Tibial nerve (tissue), 4 donors: ENCODE data around the gene CTNND2. TPM values are rescaled to one million over a fixed set of nuclear protein-coding genes. Genes with fewer than 3 reads are reported as not detected.

Experiments used
- DNase-seq, 2 donors: peaks; one replicate each; pipeline ENCODE4 v3.0.0-alpha.2; 2019; ENCODE audit warnings: low spot score in 2 of 2
- H3K27ac ChIP-seq, 4 donors: fragments of 200-600 bp; sonication (generic) in 3 of 4; one replicate each; pipeline ENCODE4 v1.5.1; 2017 to 2019; ENCODE audit warnings: mild to moderate bottlenecking in 1 of 4
- H3K27me3 ChIP-seq, 2 donors: fragments of 200-600 bp; sonication (generic) in 1 of 2; one replicate each; pipeline versions ENCODE4 v1.5.1 to v1.6.0; 2017 to 2019
- H3K36me3 ChIP-seq, 3 donors: fragments of 200-600 bp; sonication (generic); one replicate each; pipeline ENCODE4 v1.5.1; 2018 to 2019
- H3K4me1 ChIP-seq, 4 donors: fragments of 200-600 bp; sonication (generic) in 3 of 4; one replicate each; pipeline ENCODE4 v1.5.1; 2017 to 2019
- H3K4me3 ChIP-seq, 4 donors: fragments of 200-600 bp; sonication (generic) in 3 of 4; one replicate each; pipeline ENCODE4 v1.5.1; 2017 to 2019; ENCODE audit warnings: mild to moderate bottlenecking in 1 of 4, moderate library complexity in 1 of 4
- H3K9me3 ChIP-seq, 4 donors: fragments of 200-600 bp; sonication (generic) in 3 of 4; one replicate each; pipeline ENCODE4 v1.5.1; 2017 to 2019
- EP300 ChIP-seq, 2 donors: sonication (generic); formaldehyde crosslinking; IDR thresholded peaks; one replicate each; pipeline ENCODE4 v1.6.1; 2017; ENCODE audit warnings: antibody characterized with exemption in 2 of 2, mild to moderate bottlenecking in 1 of 2
- POLR2A ChIP-seq, 2 donors: fragments of 450-650 bp; IDR thresholded peaks; one replicate each; pipeline ENCODE4 v1.6.1; 2017; ENCODE audit warnings: antibody characterized with exemption in 2 of 2, mild to moderate bottlenecking in 2 of 2, moderate library complexity in 2 of 2
- WGBS, 2 donors: methylation state at CpG; one replicate each; pipeline ENCODE4 v1.1.5; 2018; 5-methylcytosine and 5-hydroxymethylcytosine counted together
- total RNA-seq, 4 donors: library from RNA; depleted of rRNA; stranded (reverse); fragments of >200 nt; gene quantifications; one replicate each; pipeline ENCODE4 v1.1.0, GENCODE V29; 2016
- TF ChIP-seq, protein P1 (sequence below), 5 experiments: fragments of 200-600 bp in 3 of 5; fragments of 450-650 bp in 2 of 5; sonication (generic) in 3 of 5; IDR thresholded peaks; one replicate each; pipeline ENCODE4 v1.5.1; 2016 to 2019; ENCODE audit warnings: antibody characterized with exemption in 5 of 5, mild to moderate bottlenecking in 3 of 5, moderate library complexity in 2 of 5

CTNND2 gene
- total RNA-seq, 4 donors from 2014 or later: 1.5 to 5.7 (median 2.5) TPM; not detected in 1

- 80 to 81% methylated on average over 4 of the region's 4 CpGs for WGBS, 2 donors
These were observed 372.3 kb downstream of the CTNND2 start for GRCh38 chr5:11531811-11532555.

DNA sequence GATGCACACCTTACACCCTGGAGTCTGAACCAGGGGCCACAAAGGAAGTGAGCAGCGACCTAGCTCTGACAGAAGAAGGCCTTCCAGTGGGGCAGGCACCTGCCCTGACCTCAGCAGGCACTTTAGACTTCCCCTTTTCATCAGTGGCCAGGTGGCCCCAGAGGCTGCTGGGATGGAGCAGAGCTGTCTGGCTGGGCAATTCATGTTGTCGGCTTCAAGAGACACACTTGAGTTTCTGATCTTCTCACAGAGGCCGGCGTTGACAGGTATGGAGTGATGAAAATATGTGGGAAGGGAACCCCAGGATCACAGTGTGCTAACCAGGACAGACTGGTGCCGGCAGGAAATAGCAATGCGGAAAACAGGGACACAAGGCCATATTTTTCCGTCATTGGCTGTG, 375.5 kb downstream of the CTNND2 start:
- TF ChIP-seq EP300 (IDR thresholded peaks at IDR 0.05) (no peak), POLR2A (IDR thresholded peaks at IDR 0.05) (no peak)
- TF ChIP-seq, protein P1, sequence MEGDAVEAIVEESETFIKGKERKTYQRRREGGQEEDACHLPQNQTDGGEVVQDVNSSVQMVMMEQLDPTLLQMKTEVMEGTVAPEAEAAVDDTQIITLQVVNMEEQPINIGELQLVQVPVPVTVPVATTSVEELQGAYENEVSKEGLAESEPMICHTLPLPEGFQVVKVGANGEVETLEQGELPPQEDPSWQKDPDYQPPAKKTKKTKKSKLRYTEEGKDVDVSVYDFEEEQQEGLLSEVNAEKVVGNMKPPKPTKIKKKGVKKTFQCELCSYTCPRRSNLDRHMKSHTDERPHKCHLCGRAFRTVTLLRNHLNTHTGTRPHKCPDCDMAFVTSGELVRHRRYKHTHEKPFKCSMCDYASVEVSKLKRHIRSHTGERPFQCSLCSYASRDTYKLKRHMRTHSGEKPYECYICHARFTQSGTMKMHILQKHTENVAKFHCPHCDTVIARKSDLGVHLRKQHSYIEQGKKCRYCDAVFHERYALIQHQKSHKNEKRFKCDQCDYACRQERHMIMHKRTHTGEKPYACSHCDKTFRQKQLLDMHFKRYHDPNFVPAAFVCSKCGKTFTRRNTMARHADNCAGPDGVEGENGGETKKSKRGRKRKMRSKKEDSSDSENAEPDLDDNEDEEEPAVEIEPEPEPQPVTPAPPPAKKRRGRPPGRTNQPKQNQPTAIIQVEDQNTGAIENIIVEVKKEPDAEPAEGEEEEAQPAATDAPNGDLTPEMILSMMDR (IDR thresholded peaks at IDR 0.05): no peak
- no peak for DNase-seq
- 83 to 91% methylated on average over 7 of the region's 7 CpGs for WGBS, 2 donors
- no peaks in the 10 kb centered on the region for H3K9me3 ChIP-seq
- H3K4me1 ChIP-seq: peaks cover 0 to 7% (median 0%) of the 10 kb centered on the region in 4 donors
- no peak overlapping the region for H3K4me3 ChIP-seq
- no peak overlapping the region for H3K27ac ChIP-seq
- H3K36me3 ChIP-seq: no peaks in the 10 kb centered on the region
- no peaks in the 10 kb centered on the region for H3K27me3 ChIP-seq

More at GRCh38 chr5:11531811-11532555, 372.3 kb downstream of the CTNND2 start:
- no peak for DNase-seq
- Histone ChIP-seq H3K4me1 (no peaks in the 10 kb centered on the region), H3K9me3 (no peaks in the 10 kb centered on the region), H3K27me3 (no peaks in the 10 kb centered on the region), H3K4me3 (no peak overlapping the region), H3K27ac (no peak overlapping the region), H3K36me3 (no peaks in the 10 kb centered on the region)
- TF ChIP-seq EP300 (IDR thresholded peaks at IDR 0.05) (no peak), POLR2A (IDR thresholded peaks at IDR 0.05) (no peak)
- TF ChIP-seq, protein P1 (IDR thresholded peaks at IDR 0.05): no peak

DNA sequence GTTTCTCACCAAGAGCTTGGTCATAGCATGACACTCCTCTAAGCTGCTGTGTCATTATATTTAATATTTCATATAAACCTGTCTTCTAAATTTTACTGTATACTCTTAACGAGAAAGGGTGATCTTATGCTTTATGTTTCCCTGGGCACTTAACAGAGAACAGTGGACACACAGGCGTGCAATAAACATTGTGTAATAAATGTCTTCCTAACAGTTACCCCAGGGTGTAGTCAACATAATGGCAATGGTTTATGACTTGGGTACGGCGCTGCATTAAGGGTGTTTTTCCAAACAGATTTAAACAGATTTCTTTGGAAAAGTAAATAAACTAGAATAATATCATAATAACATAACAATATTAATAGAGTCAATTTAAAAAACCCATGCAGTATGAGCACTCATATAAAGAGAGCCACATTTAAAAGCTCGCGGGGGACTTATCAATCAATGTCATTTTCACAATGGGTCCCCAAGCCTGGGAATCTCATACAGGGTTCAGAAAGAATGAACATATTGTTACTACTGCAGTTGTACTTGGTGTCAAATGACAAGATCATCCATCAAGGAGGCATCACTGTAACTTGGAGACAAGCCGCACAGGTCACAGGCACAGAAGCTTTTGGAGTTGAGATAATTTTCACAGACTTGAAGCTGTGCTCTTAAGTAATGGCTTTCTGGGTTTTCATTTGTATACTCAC, 376.4 kb downstream of the CTNND2 start:
- Histone ChIP-seq H3K27me3 (no peaks in the 10 kb centered on the region), H3K4me3 (no peak overlapping the region), H3K9me3 (no peaks in the 10 kb centered on the region), H3K27ac (no peak overlapping the region), H3K4me1 (peaks cover 0 to 9% (median 0%) of the 10 kb centered on the region in 4 donors), H3K36me3 (no peaks in the 10 kb centered on the region)
- WGBS, 2 donors: 58 to 63% methylated on average over 7 of the region's 7 CpGs
- no peak for TF ChIP-seq POLR2A (IDR thresholded peaks at IDR 0.05)
- DNase-seq: no peak

DNA sequence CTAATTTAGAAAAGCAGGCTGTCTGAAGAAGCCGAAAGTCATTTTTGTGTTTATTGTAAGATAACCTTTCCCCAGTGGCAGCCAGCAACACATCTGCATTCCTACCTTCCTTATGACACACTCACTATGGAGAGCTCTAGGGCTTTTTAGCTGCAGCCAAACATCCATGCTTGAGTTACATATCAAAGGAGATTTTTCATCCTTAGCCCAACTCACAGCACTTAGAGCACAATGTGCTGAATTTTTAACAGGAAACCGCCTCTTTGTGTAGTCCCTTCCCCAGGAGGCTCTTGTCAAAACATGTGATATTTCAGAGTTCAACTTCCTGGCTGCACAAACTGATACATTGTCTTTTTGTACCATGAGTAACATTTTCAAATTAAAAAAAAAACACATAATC, 379.2 kb downstream of the CTNND2 start:
- Histone ChIP-seq H3K27me3 (no peaks in the 10 kb centered on the region), H3K4me3 (no peak overlapping the region), H3K4me1 (peaks cover 0 to 9% (median 0%) of the 10 kb centered on the region in 4 donors), H3K36me3 (no peaks in the 10 kb centered on the region), H3K27ac (peak overlapping the region in 2 of 4 donors; percentile 9 to 60), H3K9me3 (no peaks in the 10 kb centered on the region)
- DNase-seq: no peak
- TF ChIP-seq EP300 (IDR thresholded peaks at IDR 0.05) (no peak), POLR2A (IDR thresholded peaks at IDR 0.05) (no peak)
- TF ChIP-seq, protein P1 (IDR thresholded peaks at IDR 0.05): no peak
- WGBS, 2 donors: 40 to 44% methylated on average over 2 of the region's 2 CpGs

DNA sequence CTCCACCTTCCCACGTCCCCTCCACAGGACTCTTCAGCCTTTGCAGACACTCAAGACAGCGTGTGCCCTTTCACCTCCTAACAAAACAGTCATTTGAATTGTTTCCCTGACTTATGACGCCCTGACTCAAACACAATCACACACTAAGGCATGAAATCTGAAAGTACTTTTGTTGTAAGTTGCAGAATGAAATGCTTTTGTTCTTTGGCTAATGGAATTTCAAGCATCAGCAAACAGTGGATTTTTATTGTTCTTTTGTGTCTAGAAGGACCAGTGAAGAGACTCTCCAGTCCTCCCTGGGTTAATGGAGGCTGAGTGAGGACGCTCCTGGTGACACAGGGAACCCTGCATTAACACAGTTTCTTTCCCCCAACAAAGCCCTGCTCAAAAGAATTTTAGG, 380.1 kb downstream of the CTNND2 start:
- H3K9me3 ChIP-seq: no peaks in the 10 kb centered on the region
- whole genome bisulfite sequencing, 2 donors: 38 to 42% methylated on average over 4 of the region's 4 CpGs
- DNase-seq: no peak
- no peaks in the 10 kb centered on the region for H3K36me3 ChIP-seq
- TF ChIP-seq, protein P1 (IDR thresholded peaks at IDR 0.05): no peak
- TF ChIP-seq EP300 (IDR thresholded peaks at IDR 0.05): no peak
- no peak for TF ChIP-seq POLR2A (IDR thresholded peaks at IDR 0.05)
- H3K27me3 ChIP-seq: no peaks in the 10 kb centered on the region
- H3K27ac ChIP-seq: peak overlapping the region in 1 of 4 donors; percentile 43
- H3K4me1 ChIP-seq: peaks cover 0 to 9% (median 0%) of the 10 kb centered on the region in 4 donors
- no peak overlapping the region for H3K4me3 ChIP-seq
